Measurements from ENCODE around the gene ASXL2.

The ASXL2 gene

DNA sequence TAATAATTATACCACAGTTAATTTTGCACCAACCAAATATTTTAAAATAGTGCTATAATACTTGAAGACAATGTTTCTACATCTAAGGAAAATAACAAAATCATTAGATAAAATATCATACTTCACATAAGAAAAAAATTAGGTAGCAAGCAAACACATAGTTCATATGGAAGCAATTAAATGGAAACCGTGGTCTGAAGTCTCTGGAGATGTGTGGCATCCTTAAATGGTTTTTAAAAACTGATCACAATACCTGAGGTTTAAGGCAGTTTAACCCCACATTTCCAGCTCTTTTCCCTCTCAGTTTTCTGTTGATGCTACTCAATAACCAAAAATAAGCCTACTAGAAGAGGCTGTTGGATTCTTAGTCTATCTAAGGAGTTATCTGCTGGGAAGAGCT is 71.3 kb downstream of the ASXL2 start:
- H3K79me2 ChIP-seq (ENCODE audit: insufficient read depth, low read length) = peaks cover 13% of the 10 kb centered on the region
- H3K4me2 ChIP-seq (ENCODE audit: low read depth, low read length, poor library complexity, severe bottlenecking) = no peak overlapping the region
- H3K4me3 ChIP-seq (ENCODE audit: low read length, poor library complexity, severe bottlenecking) = no peak overlapping the region
- peaks cover 38% of the 10 kb centered on the region for H3K36me3 ChIP-seq (ENCODE audit: insufficient read depth, low read length)
- TF ChIP-seq, protein P1, sequence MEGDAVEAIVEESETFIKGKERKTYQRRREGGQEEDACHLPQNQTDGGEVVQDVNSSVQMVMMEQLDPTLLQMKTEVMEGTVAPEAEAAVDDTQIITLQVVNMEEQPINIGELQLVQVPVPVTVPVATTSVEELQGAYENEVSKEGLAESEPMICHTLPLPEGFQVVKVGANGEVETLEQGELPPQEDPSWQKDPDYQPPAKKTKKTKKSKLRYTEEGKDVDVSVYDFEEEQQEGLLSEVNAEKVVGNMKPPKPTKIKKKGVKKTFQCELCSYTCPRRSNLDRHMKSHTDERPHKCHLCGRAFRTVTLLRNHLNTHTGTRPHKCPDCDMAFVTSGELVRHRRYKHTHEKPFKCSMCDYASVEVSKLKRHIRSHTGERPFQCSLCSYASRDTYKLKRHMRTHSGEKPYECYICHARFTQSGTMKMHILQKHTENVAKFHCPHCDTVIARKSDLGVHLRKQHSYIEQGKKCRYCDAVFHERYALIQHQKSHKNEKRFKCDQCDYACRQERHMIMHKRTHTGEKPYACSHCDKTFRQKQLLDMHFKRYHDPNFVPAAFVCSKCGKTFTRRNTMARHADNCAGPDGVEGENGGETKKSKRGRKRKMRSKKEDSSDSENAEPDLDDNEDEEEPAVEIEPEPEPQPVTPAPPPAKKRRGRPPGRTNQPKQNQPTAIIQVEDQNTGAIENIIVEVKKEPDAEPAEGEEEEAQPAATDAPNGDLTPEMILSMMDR (conservative IDR thresholded peaks at IDR 0.05; ENCODE audit: low read length) = no peak
- no peak for TF ChIP-seq EZH2phosphoT487 (IDR thresholded peaks at IDR 0.05; ENCODE audit: borderline replicate concordance)
- no peaks in the 10 kb centered on the region for H3K27me3 ChIP-seq (ENCODE audit: insufficient read depth, low read length, poor library complexity, severe bottlenecking)
- no peaks in the 10 kb centered on the region for H3K9me3 ChIP-seq (ENCODE audit: insufficient read depth, low read depth, low read length)
- no peak overlapping the region for H2AFZ ChIP-seq (ENCODE audit: low read length)
- H3K9ac ChIP-seq (ENCODE audit: low read depth, low read length, poor library complexity, severe bottlenecking) = no peak overlapping the region
- peaks cover 17% of the 10 kb centered on the region for H3K4me1 ChIP-seq (ENCODE audit: insufficient read depth, low read length, poor library complexity, severe bottlenecking)
- no peaks in the 10 kb centered on the region for H3K9me2 ChIP-seq (replicated peaks; ENCODE audit: low read depth, low read length)
- no peaks in the 10 kb centered on the region for H4K20me1 ChIP-seq (ENCODE audit: insufficient read depth, low read length, poor library complexity, severe bottlenecking)
- no peaks in the 10 kb centered on the region for H3F3A ChIP-seq (ENCODE audit: low read depth)

DNA sequence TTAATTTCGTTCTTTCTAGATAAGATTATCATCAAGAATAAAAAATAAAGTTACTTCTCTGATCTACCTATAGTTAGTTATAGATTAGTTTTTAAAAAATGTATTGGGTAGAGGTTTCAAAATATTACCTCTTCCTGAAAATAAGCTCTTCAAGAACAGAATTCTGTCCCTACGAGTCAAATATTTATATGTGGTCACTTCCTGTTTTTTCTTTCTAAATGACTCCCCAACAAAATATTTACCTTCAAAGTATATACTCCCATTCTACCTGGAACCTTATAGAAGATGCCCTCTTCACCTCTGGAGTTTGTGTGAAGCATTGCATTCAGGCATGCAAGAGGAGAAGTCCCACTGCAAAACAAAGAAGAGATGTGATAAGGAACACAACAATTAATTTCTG is 72.3 kb downstream of the ASXL2 start:
- Histone ChIP-seq H3K27me3 (ENCODE audit: insufficient read depth, low read length, poor library complexity, severe bottlenecking) (no peaks in the 10 kb centered on the region), H3K4me3 (ENCODE audit: low read length, poor library complexity, severe bottlenecking) (no peak overlapping the region), H4K20me1 (ENCODE audit: insufficient read depth, low read length, poor library complexity, severe bottlenecking) (no peaks in the 10 kb centered on the region), H3K36me3 (ENCODE audit: insufficient read depth, low read length) (peaks cover 38% of the 10 kb centered on the region), H3K9me3 (ENCODE audit: insufficient read depth, low read depth, low read length) (no peaks in the 10 kb centered on the region), H3K9me2 (replicated peaks; ENCODE audit: low read depth, low read length) (no peaks in the 10 kb centered on the region), H2AFZ (ENCODE audit: low read length) (no peak overlapping the region), H3K4me2 (ENCODE audit: low read depth, low read length, poor library complexity, severe bottlenecking) (no peak overlapping the region), H3K4me1 (ENCODE audit: insufficient read depth, low read length, poor library complexity, severe bottlenecking) (peaks cover 17% of the 10 kb centered on the region), H3K79me2 (ENCODE audit: insufficient read depth, low read length) (peaks cover 13% of the 10 kb centered on the region), H3K9ac (ENCODE audit: low read depth, low read length, poor library complexity, severe bottlenecking) (no peak overlapping the region), H3F3A (ENCODE audit: low read depth) (no peaks in the 10 kb centered on the region)
- TF ChIP-seq, protein P1 (conservative IDR thresholded peaks at IDR 0.05; ENCODE audit: low read length) = no peak
- no peak for TF ChIP-seq EZH2phosphoT487 (IDR thresholded peaks at IDR 0.05; ENCODE audit: borderline replicate concordance)

DNA sequence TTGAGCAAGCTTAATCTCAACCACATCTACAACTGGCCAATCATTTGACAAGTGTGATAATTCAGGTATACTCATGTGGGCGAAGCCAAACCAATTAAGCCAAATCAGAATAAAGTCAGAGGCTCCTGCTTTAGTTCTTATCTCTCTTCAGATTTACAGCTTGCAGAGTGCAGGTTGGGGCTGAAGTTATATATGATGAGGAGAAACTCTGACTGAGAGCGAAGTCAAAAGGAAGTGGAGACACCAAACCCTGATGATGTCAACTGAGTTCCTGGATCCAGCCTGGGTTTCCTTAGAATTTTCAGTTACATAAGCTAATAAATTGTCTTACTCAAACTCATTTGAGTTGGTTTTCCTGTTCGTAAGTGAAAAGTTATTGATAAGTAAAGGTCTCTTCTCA is 73.9 kb downstream of the ASXL2 start:
- Histone ChIP-seq H3K4me1 (ENCODE audit: insufficient read depth, low read length, poor library complexity, severe bottlenecking) (peaks cover 14% of the 10 kb centered on the region), H2AFZ (ENCODE audit: low read length) (no peak overlapping the region), H3K79me2 (ENCODE audit: insufficient read depth, low read length) (peaks cover 9% of the 10 kb centered on the region), H3K9me2 (replicated peaks; ENCODE audit: low read depth, low read length) (no peaks in the 10 kb centered on the region), H3K9ac (ENCODE audit: low read depth, low read length, poor library complexity, severe bottlenecking) (no peak overlapping the region), H3K9me3 (ENCODE audit: insufficient read depth, low read depth, low read length) (no peaks in the 10 kb centered on the region), H3F3A (ENCODE audit: low read depth) (no peaks in the 10 kb centered on the region), H3K4me2 (ENCODE audit: low read depth, low read length, poor library complexity, severe bottlenecking) (no peak overlapping the region), H4K20me1 (ENCODE audit: insufficient read depth, low read length, poor library complexity, severe bottlenecking) (no peaks in the 10 kb centered on the region), H3K4me3 (ENCODE audit: low read length, poor library complexity, severe bottlenecking) (no peak overlapping the region), H3K36me3 (ENCODE audit: insufficient read depth, low read length) (peaks cover 33% of the 10 kb centered on the region), H3K27me3 (ENCODE audit: insufficient read depth, low read length, poor library complexity, severe bottlenecking) (no peaks in the 10 kb centered on the region)
- TF ChIP-seq, protein P1 (conservative IDR thresholded peaks at IDR 0.05; ENCODE audit: low read length) = no peak
- no peak for TF ChIP-seq EZH2phosphoT487 (IDR thresholded peaks at IDR 0.05; ENCODE audit: borderline replicate concordance)
